K562 (cell line): Measurements from ENCODE around the gene ATP1A2. TPM values are rescaled to one million over a fixed set of nuclear protein-coding genes. Genes with fewer than 3 reads are reported as not detected.

Experiments
- ATAC-seq: fragments of 200-7000 bp; cut with Tn5 transposase; 3 replicates; pipeline ENCODE4 v1.9.1; 2020; ENCODE audit warnings: moderate library complexity
- BruUV-seq: library from RNA; stranded (reverse); fragments of 400-500 nt; replicated peaks from 2 replicates; lab custom pipeline; 2021; lab: Mats Ljungman, UMichigan
- CTCF ChIA-PET: fragments of 300-600 bp; formaldehyde crosslinking; extraction: SDS; loops from one replicate; lab custom pipeline; 2021; ENCODE audit warnings: low intra/inter-chr PET ratio; lab: Yijun Ruan, JAX
- POLR2A ChIA-PET: fragments of 300-600, 350-650 bp; sonication (Branson Sonifier 250); formaldehyde crosslinking; extraction: SDS; loops from one replicate; lab custom pipeline; 2021; ENCODE audit warnings: antibody characterized with exemption, inconsistent platforms; lab: Yijun Ruan, JAX
- DNase-seq, 4 experiments: peaks; one replicate each; pipeline versions ENCODE4 v3.0.0 to v3.0.0-alpha.2; 2011 to 2018; ENCODE audit warnings: low spot score in 3 of 4, mixed read lengths in 3 of 4; ENCODE audit errors: extremely low read depth in 1 of 4
- FAIRE-seq: peaks from 2 replicates; lab custom pipeline; 2011; peaks lifted over from hg19 to GRCh38; lab: Jason Lieb, UNC
- H2AFZ ChIP-seq: 2 replicates; pipeline ENCODE4 v1.6.0; 2011; ENCODE audit warnings: low read depth, low read length, control low read depth, inconsistent platforms
- H3K27ac ChIP-seq: fragments of 200-600 bp; 3 replicates; pipeline ENCODE4 v1.8.0; 2011; ENCODE audit warnings: low read depth, mild to moderate bottlenecking, control low read depth, inconsistent platforms, low read length, moderate library complexity, mixed read lengths; ENCODE audit errors: extremely low read depth
- H3K27me3 ChIP-seq, 2 experiments: fragments of 300-600 bp in 1 of 2; 2 replicates in 1 of 2; 3 replicates in 1 of 2; pipeline versions ENCODE4 v1.6.0 to v1.8.0; 2011; ENCODE audit warnings: inconsistent platforms in 2 of 2, low read length in 2 of 2, mild to moderate bottlenecking in 1 of 2, mixed read lengths in 1 of 2, moderate library complexity in 1 of 2; ENCODE audit not compliant: control insufficient read depth in 2 of 2, insufficient read depth in 2 of 2
- H3K36me3 ChIP-seq: fragments of 300-600 bp; 3 replicates; pipeline ENCODE4 v1.8.0; 2011; ENCODE audit warnings: mild to moderate bottlenecking, low read length, inconsistent platforms; ENCODE audit not compliant: control insufficient read depth, insufficient read depth
- H3K4me1 ChIP-seq, 2 experiments: fragments of 200-600 bp in 1 of 2; replicated peaks in 1 of 2; 2 replicates in 1 of 2; 3 replicates in 1 of 2; pipeline versions ENCODE4 v1.5.1 to v1.8.0; 2011; ENCODE audit warnings: inconsistent platforms in 2 of 2, low read length in 2 of 2, mild to moderate bottlenecking in 1 of 2, mixed read lengths in 1 of 2, moderate library complexity in 1 of 2; ENCODE audit not compliant: control insufficient read depth in 2 of 2, insufficient read depth in 2 of 2
- H3K4me2 ChIP-seq: 2 replicates; pipeline ENCODE4 v1.6.1; 2011; ENCODE audit warnings: low read length, control low read depth, inconsistent platforms, mixed read lengths; ENCODE audit not compliant: insufficient read depth
- H3K4me3 ChIP-seq: fragments of 200-600 bp; sonication (generic), shearing (Covaris generic); 2 replicates; pipeline ENCODE4 v1.5.1; 2016; ENCODE audit warnings: control low read depth, inconsistent platforms
- H3K79me2 ChIP-seq: fragments of 200-600 bp; 3 replicates; pipeline ENCODE4 v1.8.0; 2011; ENCODE audit warnings: low read length, inconsistent platforms; ENCODE audit not compliant: control insufficient read depth, insufficient read depth
- H3K9ac ChIP-seq, 2 experiments: 2 replicates each; pipeline versions ENCODE4 v1.6.0 to v1.6.1; 2011; ENCODE audit warnings: low read depth in 2 of 2, low read length in 2 of 2, control low read depth in 1 of 2, inconsistent platforms in 1 of 2, mild to moderate bottlenecking in 1 of 2, mixed read lengths in 1 of 2; ENCODE audit not compliant: insufficient read depth in 1 of 2
- H3K9me1 ChIP-seq: one replicate; pipeline ENCODE4 v1.6.0; 2011; ENCODE audit warnings: inconsistent platforms, mild to moderate bottlenecking, low read length, moderate library complexity; ENCODE audit not compliant: control insufficient read depth, insufficient read depth
- H3K9me3 ChIP-seq: replicated peaks from 2 replicates; pipeline ENCODE4 v1.5.1; 2011; ENCODE audit warnings: low read depth, low read length, inconsistent platforms; ENCODE audit not compliant: control insufficient read depth, insufficient read depth
- H4K20me1 ChIP-seq: replicated peaks from 2 replicates; pipeline ENCODE4 v1.6.1; 2011; ENCODE audit warnings: low read length, inconsistent platforms, mixed read lengths; ENCODE audit not compliant: control insufficient read depth, insufficient read depth
- BRD4 ChIP-seq: fragments of 200-600 bp; sonication (generic); IDR thresholded peaks from 2 replicates; pipeline ENCODE4 v1.6.1; 2017; ENCODE audit warnings: inconsistent platforms
- CC2D1A ChIP-seq: fragments of 450-650 bp; IDR thresholded peaks from 2 replicates; pipeline ENCODE4 v1.6.1; 2017; ENCODE audit warnings: mild to moderate bottlenecking
- LCOR ChIP-seq: sonication (generic); formaldehyde crosslinking; IDR thresholded peaks from 2 replicates; pipeline ENCODE4 v1.8.0; 2022; ENCODE audit warnings: mild to moderate bottlenecking, missing genetic modification reagents
- LEF1 ChIP-seq: fragments of 450-650 bp; IDR thresholded peaks from 2 replicates; pipeline ENCODE4 v1.6.1; 2016; ENCODE audit warnings: mild to moderate bottlenecking
- RFX7 ChIP-seq: fragments of 250-450 bp; sonication (Bioruptor Pico); IDR thresholded peaks from 2 replicates; pipeline ENCODE4 v1.5.1; 2021; ENCODE audit warnings: mild to moderate bottlenecking
- SREBF1 ChIP-seq: fragments of 150-350 bp; IDR thresholded peaks from 2 replicates; pipeline ENCODE4 v1.6.1; 2014; ENCODE audit warnings: antibody characterized with exemption, low read depth, low read length, borderline replicate concordance
- SRF ChIP-seq, 2 experiments: fragments of 250-450, 450-650 bp in 1 of 2; sonication (Bioruptor Pico) in 1 of 2; sonication (generic) in 1 of 2; formaldehyde crosslinking; IDR thresholded peaks; 2 replicates each; pipeline versions ENCODE4 v1.5.0 to v1.5.1; 2020 to 2022; ENCODE audit warnings: mild to moderate bottlenecking in 1 of 2, missing genetic modification reagents in 1 of 2
- TAF1 ChIP-seq: IDR thresholded peaks from 2 replicates; pipeline ENCODE4 v1.6.1; 2011; ENCODE audit warnings: mild to moderate bottlenecking, low read length, moderate library complexity; ENCODE audit not compliant: insufficient read depth, control insufficient read depth, severe bottlenecking; ENCODE audit errors: extremely low read depth
- TAL1 ChIP-seq: fragments of 450-650 bp; IDR thresholded peaks from 2 replicates; pipeline ENCODE4 v1.6.1; 2016; ENCODE audit warnings: mild to moderate bottlenecking
- TEAD2 ChIP-seq: fragments of 450-650 bp; IDR thresholded peaks from 2 replicates; pipeline ENCODE4 v1.6.1; 2016; ENCODE audit warnings: missing genetic modification characterization, control low read depth, missing compliant biosample characterization
- YBX1 ChIP-seq: fragments of 450-650 bp; IDR thresholded peaks from 2 replicates; pipeline ENCODE4 v1.7.1; 2016; ENCODE audit warnings: mild to moderate bottlenecking
- ZNF134 ChIP-seq: fragments of 250-450 bp; sonication (Bioruptor Pico); conservative IDR thresholded peaks from 2 replicates; pipeline ENCODE4 v1.4.0; 2020
- ZNF311 ChIP-seq: fragments of 250-450 bp; sonication (Bioruptor Pico); IDR thresholded peaks from 2 replicates; pipeline ENCODE4 v1.4.0; 2020; ENCODE audit warnings: mild to moderate bottlenecking, moderate library complexity
- WGBS: fragments of 100-300 bp; shearing (Covaris generic); methylation state at CpG from one replicate; pipeline ENCODE4 v1.1.6; 2016; ENCODE audit warnings: low coverage, mixed read lengths; ENCODE audit not compliant: insufficient coverage; ENCODE audit errors: missing lambda C conversion rate; 5-methylcytosine and 5-hydroxymethylcytosine counted together
- in situ Hi-C: fragments of 300-500 bp; cut with MboI; formaldehyde crosslinking; loops from 4 replicates; pipeline ENCODE4 v1.15.0; 2018; ENCODE audit warnings: inconsistent platforms, mixed read lengths
- intact Hi-C: fragments of 100-400 bp; cut with micrococcal nuclease; formaldehyde crosslinking; loops from 2 replicates; pipeline ENCODE4 v1.14.2; 2022
- polyA plus RNA-seq, 8 experiments: library from polyadenylated mRNA; depleted of rRNA in 4 of 8; stranded (reverse) in 5 of 8; unstranded in 3 of 8; fragments of >200 nt; fragmentation: Nextera tagmentation in 2 of 8; fragmentation: Illumina TruSeq in 1 of 8; extraction: Ambion mirVana in 2 of 8; extraction: Trizol in 1 of 8; gene quantifications; 2 replicates each; pipeline versions ENCODE4 v1.2.1 to v1.2.3, GENCODE V29; 2011 to 2014; ENCODE audit warnings: inconsistent platforms in 1 of 8, missing spikeins in 1 of 8
- total RNA-seq, 7 experiments: library from RNA; depleted of rRNA in 6 of 7; stranded (reverse); fragments of >200 nt in 6 of 7; fragmentation: Illumina TruSeq in 2 of 7; extraction: Trizol in 2 of 7; gene quantifications; 2 replicates each; pipeline versions ENCODE4 v1.2.1 to v1.2.3, GENCODE V29; 2011 to 2021; ENCODE audit warnings: low replicate concordance in 1 of 7

The ATP1A2 gene
- total and polyA plus RNA-seq, 9 of the 15 experiments (the other 6 are each of a cell fraction or from before 2014, with no cell fraction given) = 0.04 to 0.11 (median 0.09) TPM; not detected in 6

DNA sequence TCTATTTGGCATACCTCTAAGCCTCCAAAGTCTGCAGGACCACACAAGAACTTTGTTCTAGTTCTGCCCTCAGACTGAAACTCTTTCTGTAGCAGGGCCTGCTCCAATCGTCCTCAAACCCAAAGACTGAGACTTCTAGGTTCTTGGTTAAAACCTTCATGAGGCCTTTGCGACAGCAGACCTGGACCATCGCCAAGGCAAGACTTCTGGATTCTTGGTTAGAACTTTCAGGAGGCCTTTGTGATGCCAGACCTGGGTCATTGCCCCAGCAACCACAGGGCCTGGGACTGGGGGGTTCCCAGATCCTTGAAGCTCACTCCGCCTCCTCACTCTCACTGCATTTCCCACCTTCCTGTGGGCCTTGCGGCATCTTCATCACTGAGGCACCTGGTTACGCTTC lies 35.7 kb downstream of the ATP1A2 start, which contains the start of gene ATP1A4:
TSS of gene ATP1A4 (plus strand) at position 301 of the 400 bp plus-strand sequence. CDS start 438 bp downstream, outside the sequence.
- Histone ChIP-seq H3K27ac (no peak within 1 kb of the TSS), H3K4me1 (no peaks in the 10 kb centered on the region), H3K9ac (no peak within 1 kb of the TSS), H3K4me2 (no peak within 1 kb of the TSS), H3K27me3 (peaks cover 13 to 25% of the 10 kb centered on the region in 2 experiments; a peak in 3 of 5 replicates), H3K9me1 (no peaks in the 10 kb centered on the region), H4K20me1 (no peaks in the 10 kb centered on the region), H3K36me3 (no peaks in the 10 kb centered on the region), H2AFZ (no peak within 1 kb of the TSS), H3K79me2 (no peaks in the 10 kb centered on the region), H3K4me3 (no peak within 1 kb of the TSS), H3K9me3 (no peaks in the 10 kb centered on the region)
- ATAC-seq (no peak), DNase-seq (no peak), FAIRE-seq (no peak)
- in situ Hi-C loops = no loop called here
- WGBS = 20% methylated on average over 5 of the region's 6 CpGs
- intact Hi-C loops = no loop called here
- POLR2A ChIA-PET = interaction anchor here (0.6 to 1.2 kb wide), 2 partner anchors 10 to 489 kb away, joined by 3 read pairs; no protein-coding TSS in a partner anchor
- no TSS peak for BruUV-seq
- CTCF ChIA-PET = no interaction called here
- TF ChIP-seq YBX1 (no peak), RFX7 (CRISPR knock-in tag) (no peak), ZNF134 (no peak), LEF1 (no peak), TEAD2 (tag) (no peak), SRF (CRISPR knock-in tag; IDR thresholded peaks at IDR 0.05) (no peak), ZNF311 (CRISPR knock-in tag) (no peak), TAL1 (no peak), TAF1 (no peak), LCOR (CRISPR knock-in tag) (no peak), CC2D1A (no peak), BRD4 (no peak), SREBF1 (no peak)
